COLO668 (cell line): ENCODE measurements around the gene ARHGAP1.
"Not testable (repeated sequence)": the region's sequence is repeated elsewhere in the genome, so short reads cannot be mapped to it uniquely, and the experiment has no call there.

ENCODE experiments used
- DNase-seq: peaks from one replicate; lab custom pipeline; 2025; ENCODE audit not compliant: unreplicated experiment; lab: John Stamatoyannopoulos, UW

ARHGAP1 gene

GRCh38 chr11:46675288-46675851, 25.0 kb downstream of the ARHGAP1 start:
- no peak for DNase-seq

- no peak for DNase-seq
Measured at GRCh38 chr11:46674463-46675287, 25.7 kb downstream of the ARHGAP1 start.

GRCh38 chr11:46673713-46674462, 26.5 kb downstream of the ARHGAP1 start:
- DNase-seq = no peak

- DNase-seq = no peak
Measured at GRCh38 chr11:46672381-46672839, 28.0 kb downstream of the ARHGAP1 start.

- no peak for DNase-seq
Measured at GRCh38 chr11:46671958-46672315, 28.5 kb downstream of the ARHGAP1 start.

- DNase-seq = not testable (repeated sequence)
Measured at GRCh38 chr11:46670521-46670920, 29.9 kb downstream of the ARHGAP1 start.

GRCh38 chr11:46669711-46670139, 30.7 kb downstream of the ARHGAP1 start:
- no peak for DNase-seq

- DNase-seq = no peak
Measured at GRCh38 chr11:46668480-46669085, 31.8 kb downstream of the ARHGAP1 start.

- no peak for DNase-seq
Measured at GRCh38 chr11:46667043-46667481, 33.4 kb downstream of the ARHGAP1 start.

- DNase-seq = no peak
Measured at GRCh38 chr11:46666516-46666915, 33.9 kb downstream of the ARHGAP1 start.

GRCh38 chr11:46665356-46665755, 35.1 kb downstream of the ARHGAP1 start:
- no peak for DNase-seq

- no peak for DNase-seq
Measured at GRCh38 chr11:46664612-46665011, 35.8 kb downstream of the ARHGAP1 start.

GRCh38 chr11:46663277-46663940, 37.0 kb downstream of the ARHGAP1 start:
- no peak for DNase-seq

GRCh38 chr11:46662366-46662765, 38.1 kb downstream of the ARHGAP1 start:
- DNase-seq = no peak

- no peak for DNase-seq
Measured at GRCh38 chr11:46661836-46662235, 38.6 kb downstream of the ARHGAP1 start.

GRCh38 chr11:46659908-46660307, 40.5 kb downstream of the ARHGAP1 start:
- DNase-seq = no peak

GRCh38 chr11:46658259-46658658, 42.2 kb downstream of the ARHGAP1 start:
- DNase-seq = no peak

GRCh38 chr11:46657186-46657585, 43.2 kb downstream of the ARHGAP1 start:
- no peak for DNase-seq

- DNase-seq = no peak
Measured at GRCh38 chr11:46655631-46656030, 44.8 kb downstream of the ARHGAP1 start.

GRCh38 chr11:46649180-46649738, 51.2 kb downstream of the ARHGAP1 start:
- DNase-seq = no peak
